NT2/D1 (cell line): ENCODE measurements around the gene GABRB3.

ENCODE experiments used
- YY1 ChIP-seq: IDR thresholded peaks from 2 replicates; pipeline ENCODE4 v1.6.1; 2011; ENCODE audit not compliant: insufficient read length, insufficient read depth
- ZNF274 ChIP-seq: IDR thresholded peaks from 2 replicates; pipeline ENCODE4 v1.6.1; 2011; ENCODE audit warnings: mild to moderate bottlenecking, low read depth, low read length

DNA sequence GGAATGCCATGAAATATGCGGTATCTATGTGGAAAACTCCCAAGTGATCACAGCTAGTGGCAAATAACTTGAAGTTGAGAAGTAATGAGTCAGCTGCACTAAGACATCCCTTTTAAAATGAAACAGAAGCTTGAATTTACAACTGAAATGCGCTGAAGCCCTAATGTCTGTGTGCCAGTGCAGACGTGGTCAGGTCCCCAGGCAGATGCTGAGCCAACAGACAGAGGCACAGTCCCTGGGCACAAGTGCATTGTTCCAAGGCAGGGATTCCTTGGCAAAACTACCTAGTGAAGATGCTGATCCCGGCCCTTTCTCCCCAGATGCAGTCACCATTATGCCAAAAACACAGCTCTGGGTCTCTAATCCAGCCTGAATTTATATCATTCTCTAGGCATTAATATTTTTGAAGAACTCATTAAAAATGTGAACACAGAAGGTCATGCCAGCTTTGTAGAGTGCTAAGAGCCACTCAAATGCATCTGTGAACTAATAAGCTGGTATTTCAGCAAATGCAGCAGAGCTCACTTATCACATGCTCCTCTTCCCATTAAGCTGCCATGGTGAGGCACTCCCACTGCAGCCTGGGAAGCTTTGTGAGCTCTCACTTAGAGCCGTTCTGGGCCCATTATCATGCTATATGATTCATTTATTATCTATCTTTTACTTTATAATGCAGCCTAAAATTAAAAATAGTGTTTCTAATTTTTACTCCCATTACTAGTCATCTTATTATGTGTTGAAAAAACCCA, 200.1 kb downstream of the GABRB3 start:
- no peak for TF ChIP-seq YY1
- TF ChIP-seq ZNF274 = no peak
